GM19372 (cell line): Measurements from ENCODE around the gene CCDC181.

Experiments
- ATAC-seq: cut with Tn5 transposase; IDR thresholded peaks from one replicate; pipeline ENCODE4 v1.9.1; 2021; ENCODE audit warnings: mild to moderate bottlenecking, low read depth, moderate library complexity; ENCODE audit not compliant: unreplicated experiment

Gene CCDC181

GRCh38 chr1:169427081-169427641 is at the start of gene CCDC181:
Gene CCDC181 (minus strand): TSS chr1:169427474. CDS start chr1:169424927, 2,547 bp downstream.
- peak; percentile 72 for ATAC-seq

- ATAC-seq, result no peak
These were observed 48.6 kb upstream of the CCDC181 start for GRCh38 chr1:169475806-169476387.

GRCh38 chr1:169474302-169474995 is 47.2 kb upstream of the CCDC181 start:
- ATAC-seq, result no peak

- ATAC-seq, result no peak
These were observed 46.1 kb upstream of the CCDC181 start for GRCh38 chr1:169473347-169473746.

- no peak for ATAC-seq
These were observed 45.5 kb upstream of the CCDC181 start for GRCh38 chr1:169472738-169473137.

GRCh38 chr1:169468982-169469381 is 41.7 kb upstream of the CCDC181 start:
- no peak for ATAC-seq

GRCh38 chr1:169466259-169467230 is 39.3 kb upstream of the CCDC181 start:
- no peak for ATAC-seq

- ATAC-seq, result no peak
These were observed 38.0 kb upstream of the CCDC181 start for GRCh38 chr1:169465281-169465680.

GRCh38 chr1:169462385-169462784 is 35.1 kb upstream of the CCDC181 start:
- ATAC-seq, result no peak

- no peak for ATAC-seq
These were observed 34.2 kb upstream of the CCDC181 start for GRCh38 chr1:169461390-169462000.

- no peak for ATAC-seq
These were observed 33.0 kb upstream of the CCDC181 start for GRCh38 chr1:169460191-169460833.

GRCh38 chr1:169457443-169457842 is 30.2 kb upstream of the CCDC181 start:
- ATAC-seq, result no peak

- no peak for ATAC-seq
These were observed 28.8 kb upstream of the CCDC181 start for GRCh38 chr1:169456029-169456428.

GRCh38 chr1:169452921-169453320 is 25.6 kb upstream of the CCDC181 start:
- ATAC-seq, result no peak

- ATAC-seq, result no peak
These were observed 24.0 kb upstream of the CCDC181 start for GRCh38 chr1:169451218-169451824.

- no peak for ATAC-seq
These were observed 16.6 kb upstream of the CCDC181 start for GRCh38 chr1:169443923-169444322.

- ATAC-seq, result no peak
These were observed 1.0 kb downstream of the CCDC181 start for GRCh38 chr1:169426174-169426705.

- ATAC-seq, result no peak
These were observed 6.0 kb downstream of the CCDC181 start for GRCh38 chr1:169421309-169421708.

- ATAC-seq, result no peak
These were observed 12.3 kb downstream of the CCDC181 start for GRCh38 chr1:169414952-169415351.
